ENCODE measurements around the gene NUPR1. TPM values are rescaled to one million over a fixed set of nuclear protein-coding genes. Genes with fewer than 3 reads are reported as not detected.

The NUPR1 gene
- total and polyA plus RNA-seq, 2 of the 13 experiments (the other 11 are each of a cell fraction or from before 2014, with no cell fraction given) = 18.0 to 25.6 TPM

DNA sequence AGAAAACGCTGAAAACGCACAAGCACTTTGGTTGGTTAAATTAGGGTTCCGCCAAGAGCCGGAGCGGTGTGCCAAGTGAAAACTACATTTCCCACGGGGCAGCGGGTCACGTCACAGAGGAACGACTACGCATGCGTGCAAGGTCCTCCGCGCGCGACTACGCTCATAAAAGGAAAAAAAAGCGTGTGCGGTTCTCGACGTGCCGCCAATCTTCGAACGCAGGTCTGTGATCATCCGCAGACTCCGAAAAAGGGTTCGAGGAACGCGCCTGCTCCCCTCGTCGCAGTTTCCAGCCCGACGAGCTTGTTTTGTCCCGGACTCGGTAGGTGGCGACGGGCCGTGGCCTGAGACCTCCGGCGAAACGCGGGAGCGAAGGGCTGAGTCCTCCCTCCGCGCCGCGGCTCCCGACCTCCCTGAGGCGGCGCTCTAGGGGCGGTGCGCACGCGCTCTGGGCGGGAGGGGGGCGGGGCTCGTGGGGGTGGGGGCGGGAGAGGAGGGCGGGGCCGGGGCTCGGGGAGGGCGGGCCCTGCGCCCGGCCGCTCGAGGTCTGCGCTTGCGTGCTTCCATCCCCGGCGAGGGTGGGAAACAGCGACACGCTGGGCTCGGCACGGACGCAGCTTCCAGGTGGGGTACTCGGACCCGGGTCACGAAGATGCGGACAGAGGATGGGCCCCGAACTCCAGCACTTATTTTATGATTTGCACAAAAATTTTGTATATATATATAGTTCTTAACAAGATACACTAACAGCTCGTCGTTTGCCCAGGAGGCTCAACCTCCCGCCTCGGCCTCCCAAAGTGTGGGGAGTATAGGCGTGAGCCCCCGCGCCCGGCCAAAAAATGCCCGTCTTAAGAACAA is 15.2 kb upstream of the NUPR1 start, which contains the start of gene SGF29 (continued):
- TF ChIP-seq, protein P1, sequence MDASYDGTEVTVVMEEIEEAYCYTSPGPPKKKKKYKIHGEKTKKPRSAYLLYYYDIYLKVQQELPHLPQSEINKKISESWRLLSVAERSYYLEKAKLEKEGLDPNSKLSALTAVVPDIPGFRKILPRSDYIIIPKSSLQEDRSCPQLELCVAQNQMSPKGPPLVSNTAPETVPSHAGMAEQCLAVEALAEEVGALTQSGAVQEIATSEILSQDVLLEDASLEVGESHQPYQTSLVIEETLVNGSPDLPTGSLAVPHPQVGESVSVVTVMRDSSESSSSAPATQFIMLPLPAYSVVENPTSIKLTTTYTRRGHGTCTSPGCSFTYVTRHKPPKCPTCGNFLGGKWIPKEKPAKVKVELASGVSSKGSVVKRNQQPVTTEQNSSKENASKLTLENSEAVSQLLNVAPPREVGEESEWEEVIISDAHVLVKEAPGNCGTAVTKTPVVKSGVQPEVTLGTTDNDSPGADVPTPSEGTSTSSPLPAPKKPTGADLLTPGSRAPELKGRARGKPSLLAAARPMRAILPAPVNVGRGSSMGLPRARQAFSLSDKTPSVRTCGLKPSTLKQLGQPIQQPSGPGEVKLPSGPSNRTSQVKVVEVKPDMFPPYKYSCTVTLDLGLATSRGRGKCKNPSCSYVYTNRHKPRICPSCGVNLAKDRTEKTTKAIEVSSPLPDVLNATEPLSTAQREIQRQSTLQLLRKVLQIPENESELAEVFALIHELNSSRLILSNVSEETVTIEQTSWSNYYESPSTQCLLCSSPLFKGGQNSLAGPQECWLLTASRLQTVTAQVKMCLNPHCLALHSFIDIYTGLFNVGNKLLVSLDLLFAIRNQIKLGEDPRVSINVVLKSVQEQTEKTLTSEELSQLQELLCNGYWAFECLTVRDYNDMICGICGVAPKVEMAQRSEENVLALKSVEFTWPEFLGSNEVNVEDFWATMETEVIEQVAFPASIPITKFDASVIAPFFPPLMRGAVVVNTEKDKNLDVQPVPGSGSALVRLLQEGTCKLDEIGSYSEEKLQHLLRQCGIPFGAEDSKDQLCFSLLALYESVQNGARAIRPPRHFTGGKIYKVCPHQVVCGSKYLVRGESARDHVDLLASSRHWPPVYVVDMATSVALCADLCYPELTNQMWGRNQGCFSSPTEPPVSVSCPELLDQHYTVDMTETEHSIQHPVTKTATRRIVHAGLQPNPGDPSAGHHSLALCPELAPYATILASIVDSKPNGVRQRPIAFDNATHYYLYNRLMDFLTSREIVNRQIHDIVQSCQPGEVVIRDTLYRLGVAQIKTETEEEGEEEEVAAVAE (CRISPR knock-in tag; IDR thresholded peaks at IDR 0.05; ENCODE audit: borderline replicate concordance) = peak; percentile 93; the same call in 1 of the 2 replicates
- TF ChIP-seq, protein P2, sequence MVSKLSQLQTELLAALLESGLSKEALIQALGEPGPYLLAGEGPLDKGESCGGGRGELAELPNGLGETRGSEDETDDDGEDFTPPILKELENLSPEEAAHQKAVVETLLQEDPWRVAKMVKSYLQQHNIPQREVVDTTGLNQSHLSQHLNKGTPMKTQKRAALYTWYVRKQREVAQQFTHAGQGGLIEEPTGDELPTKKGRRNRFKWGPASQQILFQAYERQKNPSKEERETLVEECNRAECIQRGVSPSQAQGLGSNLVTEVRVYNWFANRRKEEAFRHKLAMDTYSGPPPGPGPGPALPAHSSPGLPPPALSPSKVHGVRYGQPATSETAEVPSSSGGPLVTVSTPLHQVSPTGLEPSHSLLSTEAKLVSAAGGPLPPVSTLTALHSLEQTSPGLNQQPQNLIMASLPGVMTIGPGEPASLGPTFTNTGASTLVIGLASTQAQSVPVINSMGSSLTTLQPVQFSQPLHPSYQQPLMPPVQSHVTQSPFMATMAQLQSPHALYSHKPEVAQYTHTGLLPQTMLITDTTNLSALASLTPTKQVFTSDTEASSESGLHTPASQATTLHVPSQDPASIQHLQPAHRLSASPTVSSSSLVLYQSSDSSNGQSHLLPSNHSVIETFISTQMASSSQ (IDR thresholded peaks at IDR 0.05; ENCODE audit: low read depth) = peak; percentile 31; the same call in 1 of the 2 replicates
- TF ChIP-seq, protein P2 (CRISPR knock-in tag; IDR thresholded peaks at IDR 0.05; ENCODE audit: borderline replicate concordance) = peak; percentile 85
- TF ChIP-seq NR3C1 (CRISPR knock-in tag; IDR thresholded peaks at IDR 0.05) (no peak), ZKSCAN5 (CRISPR knock-in tag; IDR thresholded peaks at IDR 0.05) (peak; percentile 79; the same call in 1 of the 2 replicates), ZNF567 (CRISPR knock-in tag; IDR thresholded peaks at IDR 0.05; ENCODE audit: borderline replicate concordance) (peak; percentile 56; the same call in 1 of the 2 replicates), ZNF557 (CRISPR knock-in tag; IDR thresholded peaks at IDR 0.05) (peak; percentile 70; the same call in 1 of the 2 replicates), SPEN (CRISPR knock-in tag; IDR thresholded peaks at IDR 0.05; ENCODE audit: low read depth) (peak; percentile 95), PTBP1 (IDR thresholded peaks at IDR 0.05; ENCODE audit: low read depth, low read length, poor library complexity, severe bottlenecking) (no peak), RBAK (CRISPR knock-in tag; IDR thresholded peaks at IDR 0.05) (peak; percentile 51; the same call in 1 of the 2 replicates), PRMT3 (CRISPR knock-in tag; IDR thresholded peaks at IDR 0.05; ENCODE audit: borderline replicate concordance, low read depth) (peak; percentile 67; the same call in 1 of the 2 replicates), CEBPB (IDR thresholded peaks at IDR 0.05; ENCODE audit: borderline replicate concordance, low read depth, low read length) (no peak), JUND (CRISPR knock-in tag; IDR thresholded peaks at IDR 0.05) (no peak; the same call in 1 of the 2 replicates)
- TF ChIP-seq, protein P3, sequence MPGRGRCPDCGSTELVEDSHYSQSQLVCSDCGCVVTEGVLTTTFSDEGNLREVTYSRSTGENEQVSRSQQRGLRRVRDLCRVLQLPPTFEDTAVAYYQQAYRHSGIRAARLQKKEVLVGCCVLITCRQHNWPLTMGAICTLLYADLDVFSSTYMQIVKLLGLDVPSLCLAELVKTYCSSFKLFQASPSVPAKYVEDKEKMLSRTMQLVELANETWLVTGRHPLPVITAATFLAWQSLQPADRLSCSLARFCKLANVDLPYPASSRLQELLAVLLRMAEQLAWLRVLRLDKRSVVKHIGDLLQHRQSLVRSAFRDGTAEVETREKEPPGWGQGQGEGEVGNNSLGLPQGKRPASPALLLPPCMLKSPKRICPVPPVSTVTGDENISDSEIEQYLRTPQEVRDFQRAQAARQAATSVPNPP (CRISPR knock-in tag; IDR thresholded peaks at IDR 0.05) = peak; percentile 73; the same call in 1 of the 2 replicates
- TF ChIP-seq, protein P4, sequence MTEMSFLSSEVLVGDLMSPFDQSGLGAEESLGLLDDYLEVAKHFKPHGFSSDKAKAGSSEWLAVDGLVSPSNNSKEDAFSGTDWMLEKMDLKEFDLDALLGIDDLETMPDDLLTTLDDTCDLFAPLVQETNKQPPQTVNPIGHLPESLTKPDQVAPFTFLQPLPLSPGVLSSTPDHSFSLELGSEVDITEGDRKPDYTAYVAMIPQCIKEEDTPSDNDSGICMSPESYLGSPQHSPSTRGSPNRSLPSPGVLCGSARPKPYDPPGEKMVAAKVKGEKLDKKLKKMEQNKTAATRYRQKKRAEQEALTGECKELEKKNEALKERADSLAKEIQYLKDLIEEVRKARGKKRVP (CRISPR knock-in tag; IDR thresholded peaks at IDR 0.05) = peak in 1 of 2 experiments; percentile 59; a peak in 2 of 4 replicates
